B cell (primary cell): ENCODE measurements around the gene BBC3. TPM values are rescaled to one million over a fixed set of nuclear protein-coding genes. Genes with fewer than 3 reads are reported as not detected.

Source experiments
- ATAC-seq: fragments of 200-7000 bp; cut with Tn5 transposase; one replicate; pipeline ENCODE4 v1.10.0; 2021; ENCODE audit warnings: low read depth, mild to moderate bottlenecking, moderate number of reproducible peaks, moderate library complexity
- CTCF ChIA-PET: fragments of 350-600 bp; sonication (Branson Sonifier 250); formaldehyde crosslinking; loops from one replicate; lab custom pipeline; 2021; ENCODE audit warnings: antibody characterized with exemption, inconsistent platforms; lab: Charles Lee
- POLR2A ChIA-PET: fragments of 350-600 bp; sonication (Branson Sonifier 250); formaldehyde crosslinking; loops from one replicate; lab custom pipeline; 2021; ENCODE audit warnings: antibody characterized with exemption; lab: Charles Lee
- DNase-seq: peaks from one replicate; pipeline ENCODE4 v3.0.0; 2013
- H2AFZ ChIP-seq: 2 replicates; pipeline ENCODE4 v1.6.1; 2012; ENCODE audit warnings: mild to moderate bottlenecking, low read depth, low read length; ENCODE audit not compliant: insufficient read depth, poor library complexity, severe bottlenecking
- H3K27ac ChIP-seq, 2 donors: 1 replicate in 1 of 2; 2 replicates in 1 of 2; pipeline ENCODE4 v1.5.1; 2012 to 2013; ENCODE audit warnings: low read length in 2 of 2, mild to moderate bottlenecking in 2 of 2, moderate library complexity in 1 of 2
- H3K27me3 ChIP-seq, 4 experiments: fragments of 200-600 bp in 1 of 4; sonication (generic) in 1 of 4; replicated peaks in 1 of 4; 1 replicate in 2 of 4; 2 replicates in 2 of 4; pipeline versions ENCODE4 v1.6.1 to v1.7.0; 2013 to 2016; ENCODE audit warnings: low read length in 3 of 4, mild to moderate bottlenecking in 2 of 4, mixed read lengths in 1 of 4, moderate library complexity in 1 of 4; ENCODE audit not compliant: insufficient read depth in 4 of 4, control insufficient read depth in 3 of 4; ENCODE audit errors: control extremely low read depth in 1 of 4
- H3K36me3 ChIP-seq, 2 experiments: replicated peaks in 1 of 2; 1 replicate in 1 of 2; 2 replicates in 1 of 2; pipeline versions ENCODE4 v1.6.1 to v1.7.1; 2013; ENCODE audit warnings: low read length in 1 of 2; ENCODE audit not compliant: insufficient read depth in 2 of 2, control insufficient read depth in 1 of 2; ENCODE audit errors: control extremely low read depth in 1 of 2, extremely low read depth in 1 of 2
- H3K4me1 ChIP-seq, 2 donors: fragments of 200-600 bp in 1 of 2; sonication (generic) in 1 of 2; 1 replicate in 1 of 2; 2 replicates in 1 of 2; pipeline versions ENCODE4 v1.5.1 to v1.6.1; 2013 to 2017; ENCODE audit warnings: low read length in 2 of 2; ENCODE audit not compliant: control insufficient read depth in 2 of 2, insufficient read depth in 2 of 2
- H3K4me2 ChIP-seq: replicated peaks from 2 replicates; pipeline ENCODE3; 2012; ENCODE audit warnings: mild to moderate bottlenecking, low read depth, low read length; ENCODE audit not compliant: poor library complexity, severe bottlenecking
- H3K4me3 ChIP-seq, 5 experiments: fragments of 200-600 bp in 1 of 5; sonication (generic) in 1 of 5; 1 replicate in 3 of 5; 2 replicates in 2 of 5; pipeline versions ENCODE4 v1.5.1 to v1.7.0; 2011 to 2016; ENCODE audit warnings: low read length in 4 of 5, mild to moderate bottlenecking in 4 of 5, low read depth in 2 of 5, control low read depth in 1 of 5, moderate library complexity in 1 of 5; ENCODE audit not compliant: insufficient read depth in 1 of 5; ENCODE audit errors: control extremely low read depth in 1 of 5, extremely low read depth in 1 of 5
- H3K79me2 ChIP-seq: fragments of 200-600 bp; sonication (generic); one replicate; pipeline ENCODE4 v1.6.0; 2016; ENCODE audit warnings: low read length; ENCODE audit not compliant: control insufficient read depth, insufficient read depth
- H3K9ac ChIP-seq: fragments of 200-600 bp; sonication (generic); 2 replicates; pipeline ENCODE4 v1.6.1; 2017; ENCODE audit warnings: mild to moderate bottlenecking, low read length, moderate library complexity
- H3K9me3 ChIP-seq, 3 donors: one replicate each; pipeline versions ENCODE4 v1.6.1 to v1.7.1; 2013; ENCODE audit warnings: low read length in 2 of 3; ENCODE audit not compliant: control insufficient read depth in 2 of 3, insufficient read depth in 1 of 3; ENCODE audit errors: control extremely low read depth in 1 of 3
- H4K20me1 ChIP-seq: 2 replicates; pipeline ENCODE4 v1.6.0; 2012; ENCODE audit warnings: mild to moderate bottlenecking, low read length; ENCODE audit not compliant: insufficient read depth, control insufficient read depth, poor library complexity, severe bottlenecking
- H3K27ac Mint-ChIP-seq: one replicate; pipeline ENCODE4 v1.8.0; 2021; ENCODE audit warnings: mixed read lengths
- H3K27me3 Mint-ChIP-seq: one replicate; pipeline ENCODE4 v1.8.0; 2021; ENCODE audit warnings: mixed read lengths
- H3K4me1 Mint-ChIP-seq: one replicate; pipeline ENCODE4 v1.8.0; 2021; ENCODE audit warnings: mixed read lengths
- H3K4me3 Mint-ChIP-seq: one replicate; pipeline ENCODE4 v1.8.0; 2021; ENCODE audit warnings: mixed read lengths
- H3K9me3 Mint-ChIP-seq: one replicate; pipeline ENCODE4 v1.8.0; 2022; ENCODE audit warnings: mixed read lengths; ENCODE audit not compliant: insufficient read depth
- CTCF ChIP-seq: fragments of 200-600 bp; IDR thresholded peaks from one replicate; pipeline ENCODE4 v1.8.0; 2022; ENCODE audit warnings: antibody characterized with exemption, mild to moderate bottlenecking
- EZH2 ChIP-seq: IDR thresholded peaks from 2 replicates; pipeline ENCODE4 v1.6.1; 2012; ENCODE audit warnings: borderline replicate concordance, low read depth, mild to moderate bottlenecking, moderate library complexity, low read length; ENCODE audit not compliant: insufficient read depth, poor library complexity, severe bottlenecking
- WGBS: methylation state at CpG from one replicate; pipeline ENCODE4 v1.1.5; 2013; ENCODE audit warnings: missing lambda C conversion rate; ENCODE audit not compliant: insufficient coverage; 5-methylcytosine and 5-hydroxymethylcytosine counted together
- intact Hi-C: fragments of 100-400 bp; cut with micrococcal nuclease; formaldehyde crosslinking; loops from one replicate; pipeline ENCODE4 v1.10.0; 2022
- polyA plus RNA-seq: library from polyadenylated mRNA; depleted of rRNA; stranded (reverse); fragments of >200 nt; gene quantifications from 2 replicates; pipeline ENCODE4 v1.2.3, GENCODE V29; 2012
- total RNA-seq, 2 donors: library from RNA; stranded (reverse); fragments of 120-200 nt in 1 of 2; gene quantifications; 1 replicate in 1 of 2; 2 replicates in 1 of 2; pipeline versions ENCODE4 v1.2.3 to v1.2.4, GENCODE V29; 2013 to 2022

Gene BBC3
- total and polyA plus RNA-seq, 2 donors (not counting 1 experiment from before 2014, with no cell fraction given) = 10.2 to 17.8 TPM

- CTCF ChIA-PET = interaction anchor here (1.0 to 7.3 kb wide), 4 partner anchors 9 to 19 kb away, joined by 3 to 99 read pairs (median 6); no protein-coding TSS in a partner anchor
- no peak for DNase-seq
- H3K9me3 ChIP-seq = no peaks in the 10 kb centered on the region
- 5% methylated on average over 9 of the region's 9 CpGs for WGBS
- intact Hi-C loops = loop anchor here (1.0 to 5.0 kb wide), 3 partner anchors 15 to 442 kb away; partner anchors contain the start of gene SLC1A5
- peaks cover 53 to 62% of the 10 kb centered on the region in 2 donors for H3K4me1 ChIP-seq
- Mint-ChIP-seq H3K4me3 (no peak overlapping the region), H3K27me3 (no peaks in the 10 kb centered on the region), H3K27ac (no peak overlapping the region), H3K9me3 (no peaks in the 10 kb centered on the region), H3K4me1 (peaks cover 30% of the 10 kb centered on the region)
- H3K9ac ChIP-seq = peak overlapping the region; percentile 89
- POLR2A ChIA-PET = interaction anchor here (0.7 to 1.8 kb wide), 2 partner anchors 11 to 14 kb away, joined by 3 to 4 read pairs; no protein-coding TSS in a partner anchor
- peak overlapping the region; percentile 20 to 52 for H3K27ac ChIP-seq
- H2AFZ ChIP-seq = no peak overlapping the region
- TF ChIP-seq CTCF = no peak
- TF ChIP-seq EZH2 = no peak
- peak overlapping the region; percentile 100 for H3K4me2 ChIP-seq
- H3K27me3 ChIP-seq = peaks cover 0 to 36% (median 1%) of the 10 kb centered on the region in 4 experiments
- H3K4me3 ChIP-seq = peak overlapping the region; percentile 27 to 95 (median 52)
- H3K36me3 ChIP-seq = no peaks in the 10 kb centered on the region
- ATAC-seq = no peak
- no peaks in the 10 kb centered on the region for H3K79me2 ChIP-seq
- H4K20me1 ChIP-seq = peaks cover 22% of the 10 kb centered on the region
These were observed 1.3 kb downstream of the BBC3 start for GRCh38 chr19:47229676-47230053.
